Astrocyte of the hippocampus (primary cell): ENCODE measurements around the gene NLGN4Y.
"Not testable (repeated sequence)": the region's sequence is repeated elsewhere in the genome, so short reads cannot be mapped to it uniquely, and the experiment has no call there.

Source experiments
- DNase-seq: peaks from one replicate; pipeline ENCODE4 v3.0.0; 2011; ENCODE audit warnings: low read depth, low spot score

The NLGN4Y gene

GRCh38 chrY:14834103-14835060 is 310.1 kb downstream of the NLGN4Y start:
- no peak for DNase-seq

- DNase-seq, result no peak
These were observed 313.1 kb downstream of the NLGN4Y start for GRCh38 chrY:14837466-14837865.

GRCh38 chrY:14850734-14851133 is 326.4 kb downstream of the NLGN4Y start:
- no peak for DNase-seq

- DNase-seq, result no peak
These were observed 336.1 kb downstream of the NLGN4Y start for GRCh38 chrY:14860448-14860847.

GRCh38 chrY:14861033-14861432 is 336.7 kb downstream of the NLGN4Y start:
- DNase-seq, result not testable (repeated sequence)

GRCh38 chrY:14871971-14872370 is 347.6 kb downstream of the NLGN4Y start:
- no peak for DNase-seq
